Cardiac muscle cell (in vitro differentiated cells and primary cell): Measurements from ENCODE around the gene TEAD3. TPM values are rescaled to one million over a fixed set of nuclear protein-coding genes. Genes with fewer than 3 reads are reported as not detected.
A peak's percentile ranks its signal among the peaks of the same experiment; 100 is the strongest.

Source experiments
- DNase-seq, 2 donors: peaks; one replicate each; pipeline versions ENCODE4 v3.0.0 to v3.0.0-alpha.2; 2010 to 2017; ENCODE audit warnings: low read depth in 1 of 2, low spot score in 1 of 2
- H3K27ac ChIP-seq: fragments of 200-600 bp; sonication (generic); 2 replicates; pipeline ENCODE4 v1.5.1; 2016
- H3K27me3 ChIP-seq: fragments of 200-600 bp; sonication (generic); 2 replicates; pipeline ENCODE4 v1.6.0; 2016; ENCODE audit warnings: control low read depth
- H3K36me3 ChIP-seq: fragments of 200-600 bp; sonication (generic); 2 replicates; pipeline ENCODE4 v1.5.1; 2016; ENCODE audit warnings: control low read depth
- H3K4me1 ChIP-seq: fragments of 200-600 bp; sonication (generic); 2 replicates; pipeline ENCODE4 v1.8.1; 2017; ENCODE audit warnings: low read depth, mild to moderate bottlenecking, mixed run types
- H3K4me3 ChIP-seq: fragments of 200-600 bp; sonication (generic); 2 replicates; pipeline ENCODE4 v1.5.1; 2016; ENCODE audit warnings: mild to moderate bottlenecking
- H3K9me3 ChIP-seq: fragments of 200-600 bp; sonication (generic); 2 replicates; pipeline ENCODE4 v1.5.1; 2017; ENCODE audit warnings: low read depth, mild to moderate bottlenecking, control low read depth
- CTCF ChIP-seq: IDR thresholded peaks from 2 replicates; pipeline ENCODE4 v1.5.1; 2012; ENCODE audit warnings: low read depth, mild to moderate bottlenecking, low read length
- polyA plus RNA-seq: library from polyadenylated mRNA; unstranded; fragments of >200 nt; fragmentation: Nextera tagmentation; extraction: Ambion mirVana; gene quantifications from 2 replicates; pipeline ENCODE4 v1.2.1, GENCODE V29; 2016
- total RNA-seq: library from RNA; depleted of rRNA; stranded (reverse); fragments of >200 nt; gene quantifications from 2 replicates; pipeline ENCODE4 v1.2.3, GENCODE V29; 2016

The TEAD3 gene
- total and polyA plus RNA-seq, 2 experiments from 2014 or later = 64.0 to 98.6 TPM

- peak; percentile 93 to 97 for DNase-seq
- peak within 1 kb of the TSS; percentile 75 for H3K27ac ChIP-seq
- TF ChIP-seq CTCF = no peak
- no peaks in the 10 kb centered on the region for H3K27me3 ChIP-seq
- peak within 1 kb of the TSS; percentile 49 for H3K4me3 ChIP-seq
- H3K9me3 ChIP-seq = no peaks in the 10 kb centered on the region
- H3K36me3 ChIP-seq = peaks cover 2% of the 10 kb centered on the region
- H3K4me1 ChIP-seq = peaks cover 22% of the 10 kb centered on the region
Measured at GRCh38 chr6:35452183-35453090, 44.4 kb downstream of the TEAD3 start, which contains the start of gene FANCE. Gene FANCE, plus strand, starts transcription at chr6:35452338. Its CDS starts 208 bp downstream, at chr6:35452546.

DNA sequence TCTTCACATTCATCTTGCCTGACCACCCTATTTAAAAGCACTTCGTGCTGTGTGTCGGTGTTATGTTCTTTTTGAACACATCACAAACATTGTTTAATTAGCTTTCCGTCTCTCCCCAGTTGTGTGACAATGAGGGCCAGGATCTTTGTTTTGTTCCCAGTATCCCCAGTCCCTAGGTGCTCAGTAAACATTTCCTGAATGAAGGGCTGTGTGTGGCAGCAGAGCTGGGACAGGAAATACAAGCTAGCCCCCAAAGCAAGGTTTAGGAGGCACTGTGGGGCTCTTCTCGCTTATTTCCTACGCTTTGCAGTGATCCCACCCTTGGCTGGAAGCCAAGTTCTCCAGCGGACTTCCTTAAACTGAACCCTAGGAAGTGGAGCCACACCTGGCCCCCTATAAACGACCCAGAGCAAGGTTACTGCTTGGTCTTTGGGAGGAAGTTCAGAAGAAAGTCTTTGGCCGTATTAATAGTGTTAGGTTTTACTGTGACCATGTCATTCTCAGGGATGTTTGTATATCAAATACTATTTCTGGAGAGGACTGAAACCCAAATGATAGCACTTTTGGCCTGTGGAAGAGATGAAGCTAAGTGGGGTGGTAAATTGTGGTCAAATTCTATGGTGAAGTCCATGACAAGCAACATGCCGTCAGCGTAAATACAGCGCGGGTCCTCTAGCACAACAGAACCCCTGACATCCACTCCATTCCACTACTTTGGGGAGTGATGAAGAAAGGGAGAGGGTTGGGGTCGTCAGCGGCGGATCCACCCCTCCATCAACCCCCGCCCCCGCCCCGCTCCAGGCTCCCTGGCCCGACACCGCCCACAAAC, 45.3 kb downstream of the TEAD3 start:
- H3K4me3 ChIP-seq = peak overlapping the region; percentile 49
- peaks cover 22% of the 10 kb centered on the region for H3K4me1 ChIP-seq
- no peak for DNase-seq
- H3K27ac ChIP-seq = no peak overlapping the region
- TF ChIP-seq CTCF = no peak
- H3K36me3 ChIP-seq = peaks cover 2% of the 10 kb centered on the region
- H3K27me3 ChIP-seq = no peaks in the 10 kb centered on the region
- H3K9me3 ChIP-seq = no peaks in the 10 kb centered on the region

GRCh38 chr6:35449287-35449881, 47.5 kb downstream of the TEAD3 start:
- Histone ChIP-seq H3K36me3 (no peaks in the 10 kb centered on the region), H3K9me3 (no peaks in the 10 kb centered on the region), H3K27ac (no peak overlapping the region), H3K4me1 (peaks cover 19% of the 10 kb centered on the region), H3K27me3 (no peaks in the 10 kb centered on the region), H3K4me3 (no peak overlapping the region)
- peak; percentile 78 to 82 for DNase-seq
- peak; percentile 57 for TF ChIP-seq CTCF

DNA sequence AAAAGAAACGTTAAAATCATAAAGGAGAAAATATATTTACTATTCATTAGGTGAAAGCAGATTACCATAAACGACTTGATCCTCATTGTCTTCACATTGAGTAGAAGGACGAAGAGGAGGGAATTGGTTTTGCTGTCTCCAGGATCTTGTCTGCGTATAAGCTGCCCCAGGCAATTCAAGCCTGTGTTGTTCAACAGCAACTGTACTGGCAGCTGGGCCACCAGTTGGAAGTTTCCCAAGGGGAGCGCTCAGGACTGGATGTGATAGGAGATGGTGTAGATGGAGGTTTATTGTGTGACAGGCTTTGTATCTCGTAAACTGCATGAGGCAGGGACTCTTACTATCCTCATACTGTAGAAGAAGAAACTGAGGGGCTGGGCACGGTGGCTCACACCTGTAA, 48.7 kb downstream of the TEAD3 start:
- peaks cover 13% of the 10 kb centered on the region for H3K4me1 ChIP-seq
- no peaks in the 10 kb centered on the region for H3K36me3 ChIP-seq
- no peak overlapping the region for H3K4me3 ChIP-seq
- H3K27ac ChIP-seq = no peak overlapping the region
- H3K27me3 ChIP-seq = no peaks in the 10 kb centered on the region
- DNase-seq = no peak
- TF ChIP-seq CTCF = no peak
- H3K9me3 ChIP-seq = no peaks in the 10 kb centered on the region

DNA sequence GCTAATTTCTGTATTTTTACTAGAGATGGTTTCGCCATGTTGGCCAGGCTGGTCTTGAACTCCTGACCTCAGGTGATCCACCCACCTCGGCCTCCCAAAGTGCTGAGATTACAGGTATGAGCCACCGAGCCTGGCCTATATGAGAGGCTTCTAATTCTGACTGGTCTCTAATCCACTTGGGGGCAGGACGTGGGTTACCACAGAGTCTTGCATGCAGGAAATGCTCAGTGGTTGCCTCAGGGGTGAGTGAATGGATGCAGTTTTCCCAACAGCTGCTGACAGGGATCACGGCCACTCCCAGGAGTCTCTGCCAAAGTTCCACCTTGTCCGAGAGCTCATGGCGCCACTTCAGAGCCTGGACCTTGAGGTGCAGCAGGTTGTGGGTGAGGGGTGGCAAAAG, 51.2 kb downstream of the TEAD3 start:
- H3K9me3 ChIP-seq = no peaks in the 10 kb centered on the region
- no peaks in the 10 kb centered on the region for H3K36me3 ChIP-seq
- no peaks in the 10 kb centered on the region for H3K27me3 ChIP-seq
- no peak overlapping the region for H3K4me3 ChIP-seq
- no peak for TF ChIP-seq CTCF
- H3K4me1 ChIP-seq = no peaks in the 10 kb centered on the region
- DNase-seq = peak in 1 of 2 donors; percentile 41
- H3K27ac ChIP-seq = no peak overlapping the region
